Measurements from ENCODE around the gene GPC6.

Gene GPC6

GRCh38 chr13:93872376-93872775, 645.8 kb downstream of the GPC6 start:
- DNase-seq = no peak

- DNase-seq = no peak
These were observed 646.3 kb downstream of the GPC6 start for GRCh38 chr13:93872786-93873347.

- no peak for DNase-seq
These were observed 648.9 kb downstream of the GPC6 start for GRCh38 chr13:93875547-93875946.

- DNase-seq = no peak
These were observed 649.6 kb downstream of the GPC6 start for GRCh38 chr13:93876236-93876635.

- DNase-seq = no peak
These were observed 652.1 kb downstream of the GPC6 start for GRCh38 chr13:93878675-93879074.

GRCh38 chr13:93881411-93881810, 654.8 kb downstream of the GPC6 start:
- no peak for DNase-seq

GRCh38 chr13:93882086-93882651, 655.6 kb downstream of the GPC6 start:
- no peak for DNase-seq

- no peak for DNase-seq
These were observed 662.9 kb downstream of the GPC6 start for GRCh38 chr13:93889430-93889951.

- no peak for DNase-seq
These were observed 673.4 kb downstream of the GPC6 start for GRCh38 chr13:93899981-93900380.

- DNase-seq = no peak
These were observed 674.1 kb downstream of the GPC6 start for GRCh38 chr13:93900731-93901130.

- no peak for DNase-seq
These were observed 677.3 kb downstream of the GPC6 start for GRCh38 chr13:93903909-93904308.

GRCh38 chr13:93915269-93915809, 688.7 kb downstream of the GPC6 start:
- DNase-seq = no peak

GRCh38 chr13:93922063-93922855, 695.7 kb downstream of the GPC6 start:
- DNase-seq = no peak

GRCh38 chr13:93925990-93926389, 699.4 kb downstream of the GPC6 start:
- no peak for DNase-seq

GRCh38 chr13:93926425-93926824, 699.8 kb downstream of the GPC6 start:
- DNase-seq = no peak

GRCh38 chr13:93927431-93927830, 700.8 kb downstream of the GPC6 start:
- no peak for DNase-seq

GRCh38 chr13:93932901-93933300, 706.3 kb downstream of the GPC6 start:
- DNase-seq = no peak

GRCh38 chr13:93936901-93937300, 710.3 kb downstream of the GPC6 start:
- no peak for DNase-seq

GRCh38 chr13:93941444-93941843, 714.8 kb downstream of the GPC6 start:
- DNase-seq = no peak

- no peak for DNase-seq
These were observed 715.4 kb downstream of the GPC6 start for GRCh38 chr13:93942016-93942415.

GRCh38 chr13:93945621-93946020, 719.0 kb downstream of the GPC6 start:
- no peak for DNase-seq

GRCh38 chr13:93946994-93947393, 720.4 kb downstream of the GPC6 start:
- no peak for DNase-seq

- no peak for DNase-seq
These were observed 721.0 kb downstream of the GPC6 start for GRCh38 chr13:93947651-93948050.

All from stimulated activated CD4-positive, alpha-beta T cell treated with anti-CD3 and anti-CD28 coated beads, Interleukin-15, amount 100 ng/mL, for 24 hours (primary cell).